ENCODE measurements around the gene SMNDC1. TPM values are rescaled to one million over a fixed set of nuclear protein-coding genes. Genes with fewer than 3 reads are reported as not detected.
A peak's percentile ranks its signal among the peaks of the same experiment; 100 is the strongest.
"Not testable (repeated sequence)": the region's sequence is repeated elsewhere in the genome, so short reads cannot be mapped to it uniquely, and the experiment has no call there.

The SMNDC1 gene
- polyA plus RNA-seq (2013, experiment 1 of 2; ENCODE audit: insufficient read length): 37.7 TPM
- 39.1 TPM for polyA plus RNA-seq (2013, experiment 2 of 2; ENCODE audit: insufficient read length)

GRCh38 chr10:110304780-110305421 lies at the start of gene SMNDC1:
Gene SMNDC1 (minus strand): TSS chr10:110304920. CDS start chr10:110303587, 1,333 bp downstream.
- DNase-seq: peak; percentile 99

GRCh38 chr10:110354322-110354766 lies 49.6 kb upstream of the SMNDC1 start:
- peak; percentile 77 for DNase-seq

- DNase-seq: peak; percentile 86
Measured at GRCh38 chr10:110353244-110354119, 48.8 kb upstream of the SMNDC1 start.

- no peak for DNase-seq
Measured at GRCh38 chr10:110352930-110353243, 48.2 kb upstream of the SMNDC1 start.

GRCh38 chr10:110350812-110351211 lies 46.1 kb upstream of the SMNDC1 start:
- DNase-seq: no peak

- no peak for DNase-seq
Measured at GRCh38 chr10:110349831-110350230, 45.1 kb upstream of the SMNDC1 start.

- DNase-seq: no peak
Measured at GRCh38 chr10:110349386-110349785, 44.7 kb upstream of the SMNDC1 start.

- no peak for DNase-seq
Measured at GRCh38 chr10:110348336-110348735, 43.6 kb upstream of the SMNDC1 start.

GRCh38 chr10:110346914-110347313 lies 42.2 kb upstream of the SMNDC1 start:
- DNase-seq: no peak

GRCh38 chr10:110345286-110345685 lies 40.6 kb upstream of the SMNDC1 start:
- no peak for DNase-seq

GRCh38 chr10:110344622-110345021 lies 39.9 kb upstream of the SMNDC1 start:
- DNase-seq: no peak

- no peak for DNase-seq
Measured at GRCh38 chr10:110343947-110344346, 39.2 kb upstream of the SMNDC1 start.

GRCh38 chr10:110340816-110341215 lies 36.1 kb upstream of the SMNDC1 start:
- peak; percentile 29 for DNase-seq

GRCh38 chr10:110340122-110340521 lies 35.4 kb upstream of the SMNDC1 start:
- DNase-seq: no peak

GRCh38 chr10:110337906-110338305 lies 33.2 kb upstream of the SMNDC1 start:
- peak; percentile 70 for DNase-seq

GRCh38 chr10:110337401-110337800 lies 32.7 kb upstream of the SMNDC1 start:
- no peak for DNase-seq

GRCh38 chr10:110336111-110336721 lies 31.5 kb upstream of the SMNDC1 start:
- DNase-seq: peak; percentile 98

- DNase-seq: no peak
Measured at GRCh38 chr10:110335314-110336064, 30.8 kb upstream of the SMNDC1 start.

- no peak for DNase-seq
Measured at GRCh38 chr10:110334061-110334656, 29.4 kb upstream of the SMNDC1 start.

- DNase-seq: not testable (repeated sequence)
Measured at GRCh38 chr10:110331226-110331795, 26.6 kb upstream of the SMNDC1 start.

GRCh38 chr10:110330675-110331074 lies 26.0 kb upstream of the SMNDC1 start:
- no peak for DNase-seq
